Peyer's patch (tissue), 4 donors: ENCODE measurements around the gene FRMD1. TPM values are rescaled to one million over a fixed set of nuclear protein-coding genes. Genes with fewer than 3 reads are reported as not detected.

Source experiments
- DNase-seq, 3 donors: peaks; one replicate each; pipeline ENCODE4 v3.0.0-alpha.2; 2017 to 2019
- H3K27ac ChIP-seq, 4 donors: fragments of 200-600 bp; sonication (generic); one replicate each; pipeline ENCODE4 v1.5.1; 2016 to 2019
- H3K27me3 ChIP-seq, 2 donors: fragments of 200-600 bp; sonication (generic); one replicate each; pipeline ENCODE4 v1.5.1; 2019
- H3K36me3 ChIP-seq, 3 donors: fragments of 200-600 bp; sonication (generic); one replicate each; pipeline ENCODE4 v1.5.1; 2016 to 2019
- H3K4me1 ChIP-seq, 4 donors: fragments of 200-600 bp; sonication (generic); one replicate each; pipeline ENCODE4 v1.5.1; 2016 to 2019
- H3K4me3 ChIP-seq, 4 donors: fragments of 200-600 bp; sonication (generic); 1 replicate in 3 of 4; 2 replicates in 1 of 4; pipeline ENCODE4 v1.5.1; 2016 to 2019; ENCODE audit warnings: mild to moderate bottlenecking in 1 of 4
- H3K9me3 ChIP-seq, 4 donors: fragments of 200-600 bp; sonication (generic); one replicate each; pipeline ENCODE4 v1.5.1; 2016 to 2019; ENCODE audit warnings: mild to moderate bottlenecking in 1 of 4
- POLR2A ChIP-seq, 2 donors: fragments of 450-650 bp; IDR thresholded peaks; one replicate each; pipeline ENCODE4 v1.5.1; 2017; ENCODE audit warnings: antibody characterized with exemption in 2 of 2, mild to moderate bottlenecking in 2 of 2, moderate library complexity in 2 of 2
- total RNA-seq, 4 donors: library from RNA; depleted of rRNA; stranded (reverse); fragments of >200 nt; gene quantifications; one replicate each; pipeline ENCODE4 v1.1.0, GENCODE V29; 2016
- TF ChIP-seq, protein P1 (sequence below), 6 experiments: fragments of 450-650 bp in 4 of 6; fragments of 200-600 bp in 2 of 6; sonication (generic) in 1 of 6; IDR thresholded peaks; one replicate each; pipeline ENCODE4 v1.5.1; 2017 to 2019; ENCODE audit warnings: antibody characterized with exemption in 6 of 6, mild to moderate bottlenecking in 3 of 6, moderate library complexity in 1 of 6

The FRMD1 gene
- total RNA-seq, 4 donors from 2014 or later: 1.7 to 28.7 (median 15.7) TPM

DNA sequence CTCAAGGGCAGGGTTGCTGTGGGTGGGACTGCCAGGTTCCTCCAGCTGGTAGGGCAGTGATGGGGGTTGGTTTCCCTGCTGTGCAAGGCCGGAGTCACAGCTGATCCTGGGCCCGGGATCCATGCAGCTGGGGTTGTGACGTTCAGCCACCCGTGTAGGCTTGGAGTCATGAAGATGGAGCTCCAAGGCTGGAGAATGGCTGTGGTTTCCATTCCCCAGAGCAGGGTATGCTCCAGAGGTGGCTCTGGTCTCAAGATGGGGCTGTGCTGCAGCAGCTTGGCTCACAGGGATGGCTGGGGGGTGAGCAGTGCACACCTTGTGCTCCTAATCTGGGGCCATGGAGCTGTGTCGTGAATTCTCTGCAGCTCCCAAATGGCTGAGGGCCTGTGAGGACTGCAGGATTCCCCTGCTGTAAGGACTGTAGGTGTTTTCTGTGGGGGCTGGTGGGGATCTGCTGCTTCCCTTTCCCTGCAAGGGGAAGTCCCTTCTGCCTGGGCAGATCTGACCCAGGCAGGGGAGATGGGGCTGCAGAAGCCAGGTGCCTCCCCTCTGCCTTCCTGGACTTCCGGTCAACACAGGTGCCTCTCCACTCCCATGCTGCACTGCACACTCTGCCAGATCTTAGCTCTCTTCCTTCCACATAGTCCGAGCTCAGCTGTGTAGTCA lies 65.6 kb downstream of the FRMD1 start:
- Histone ChIP-seq H3K27me3 (no peaks in the 10 kb centered on the region), H3K27ac (no peak overlapping the region), H3K36me3 (no peaks in the 10 kb centered on the region), H3K4me3 (no peak overlapping the region), H3K4me1 (no peaks in the 10 kb centered on the region), H3K9me3 (peaks cover 0 to 11% (median 2%) of the 10 kb centered on the region in 4 donors)
- TF ChIP-seq POLR2A (IDR thresholded peaks at IDR 0.05): no peak
- TF ChIP-seq, protein P1, sequence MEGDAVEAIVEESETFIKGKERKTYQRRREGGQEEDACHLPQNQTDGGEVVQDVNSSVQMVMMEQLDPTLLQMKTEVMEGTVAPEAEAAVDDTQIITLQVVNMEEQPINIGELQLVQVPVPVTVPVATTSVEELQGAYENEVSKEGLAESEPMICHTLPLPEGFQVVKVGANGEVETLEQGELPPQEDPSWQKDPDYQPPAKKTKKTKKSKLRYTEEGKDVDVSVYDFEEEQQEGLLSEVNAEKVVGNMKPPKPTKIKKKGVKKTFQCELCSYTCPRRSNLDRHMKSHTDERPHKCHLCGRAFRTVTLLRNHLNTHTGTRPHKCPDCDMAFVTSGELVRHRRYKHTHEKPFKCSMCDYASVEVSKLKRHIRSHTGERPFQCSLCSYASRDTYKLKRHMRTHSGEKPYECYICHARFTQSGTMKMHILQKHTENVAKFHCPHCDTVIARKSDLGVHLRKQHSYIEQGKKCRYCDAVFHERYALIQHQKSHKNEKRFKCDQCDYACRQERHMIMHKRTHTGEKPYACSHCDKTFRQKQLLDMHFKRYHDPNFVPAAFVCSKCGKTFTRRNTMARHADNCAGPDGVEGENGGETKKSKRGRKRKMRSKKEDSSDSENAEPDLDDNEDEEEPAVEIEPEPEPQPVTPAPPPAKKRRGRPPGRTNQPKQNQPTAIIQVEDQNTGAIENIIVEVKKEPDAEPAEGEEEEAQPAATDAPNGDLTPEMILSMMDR (IDR thresholded peaks at IDR 0.05): no peak
- no peak for DNase-seq

DNA sequence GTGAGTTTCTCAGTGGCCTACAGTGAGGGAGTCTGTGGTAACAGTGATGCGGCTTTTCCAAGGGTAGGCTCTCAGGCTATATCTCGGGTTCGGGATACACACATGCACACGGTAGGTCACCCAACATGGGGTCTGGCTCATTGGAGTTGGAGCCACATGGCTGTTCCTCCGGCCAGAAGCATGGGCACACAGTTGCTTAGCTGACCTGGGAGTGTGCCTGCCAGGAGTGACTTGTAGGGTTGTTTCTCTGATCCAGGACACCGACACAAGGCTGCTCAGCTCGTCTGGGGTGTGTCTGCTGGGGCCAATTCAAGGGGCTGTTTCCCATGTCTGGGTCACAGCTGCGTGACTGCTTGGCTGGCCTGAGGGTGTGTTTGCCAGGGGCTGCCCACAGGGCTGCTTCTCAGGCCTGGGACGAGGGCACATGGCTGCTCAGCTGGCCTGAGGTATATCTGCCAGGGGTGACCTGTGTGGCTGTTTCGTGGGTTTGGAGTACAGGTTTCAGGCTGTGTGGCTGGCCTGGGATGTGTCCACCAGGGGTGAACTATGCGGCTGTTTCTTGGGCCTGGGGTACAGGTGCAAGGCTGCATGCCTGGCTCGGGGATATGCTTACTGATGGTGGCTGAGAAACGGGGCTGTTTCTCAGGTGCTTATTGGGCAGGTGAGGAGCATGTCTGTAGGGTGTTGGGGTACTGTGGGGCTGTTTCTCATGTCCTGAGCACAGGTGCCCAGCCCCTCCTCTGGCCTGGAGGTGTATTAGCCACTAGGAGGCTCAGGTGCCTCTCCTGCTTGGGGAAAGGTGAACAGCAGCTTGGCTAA lies 66.4 kb downstream of the FRMD1 start:
- no peak for DNase-seq
- H3K27ac ChIP-seq: no peak overlapping the region
- H3K9me3 ChIP-seq: peaks cover 0 to 11% (median 2%) of the 10 kb centered on the region in 4 donors
- TF ChIP-seq, protein P1 (IDR thresholded peaks at IDR 0.05): no peak
- no peak for TF ChIP-seq POLR2A (IDR thresholded peaks at IDR 0.05)
- H3K27me3 ChIP-seq: no peaks in the 10 kb centered on the region
- no peak overlapping the region for H3K4me3 ChIP-seq
- no peaks in the 10 kb centered on the region for H3K36me3 ChIP-seq
- no peaks in the 10 kb centered on the region for H3K4me1 ChIP-seq

DNA sequence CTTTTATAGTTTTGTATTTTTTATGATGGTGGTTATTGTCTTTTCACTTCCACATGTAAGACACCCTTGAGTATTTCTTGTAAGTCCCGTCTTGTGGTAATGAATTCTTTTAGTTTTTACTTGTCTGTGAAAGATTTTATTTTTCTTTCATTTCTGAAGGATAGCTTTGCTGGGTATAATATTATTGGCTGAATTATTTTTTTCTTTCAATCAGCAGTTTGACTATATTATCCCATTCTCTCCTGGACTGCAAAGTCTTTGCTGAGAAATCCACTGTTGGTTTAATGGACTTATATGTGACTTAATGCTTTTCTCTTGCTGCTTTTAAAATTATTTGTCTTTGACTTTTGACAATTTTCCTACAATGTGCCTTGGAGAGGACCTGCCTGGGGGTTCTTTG lies 67.7 kb downstream of the FRMD1 start:
- Histone ChIP-seq H3K4me3 (no peak overlapping the region), H3K4me1 (no peaks in the 10 kb centered on the region), H3K27me3 (no peaks in the 10 kb centered on the region), H3K27ac (no peak overlapping the region), H3K36me3 (no peaks in the 10 kb centered on the region), H3K9me3 (peaks cover 0 to 11% (median 2%) of the 10 kb centered on the region in 4 donors)
- no peak for DNase-seq
- TF ChIP-seq POLR2A (IDR thresholded peaks at IDR 0.05): no peak
- TF ChIP-seq, protein P1 (IDR thresholded peaks at IDR 0.05): no peak

DNA sequence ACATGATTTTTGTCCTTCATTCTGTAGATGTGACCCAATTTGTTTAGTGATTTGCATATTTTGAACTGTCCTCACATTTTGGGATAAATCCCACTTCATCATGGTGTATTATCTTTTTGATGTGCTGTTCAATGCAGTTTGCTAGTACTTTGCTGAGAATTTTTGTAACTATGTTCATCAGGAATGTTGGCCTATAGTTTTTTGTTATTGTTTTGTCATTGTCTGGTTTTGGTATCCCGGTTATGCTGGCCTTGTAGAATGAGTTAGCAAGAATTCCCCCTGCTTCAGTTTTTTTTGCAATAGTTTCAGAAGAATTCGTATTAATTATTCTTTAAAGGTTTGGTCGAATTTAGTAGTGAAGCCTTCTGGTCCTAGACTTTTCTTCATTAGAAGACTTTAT lies 69.7 kb downstream of the FRMD1 start:
- H3K27me3 ChIP-seq: no peaks in the 10 kb centered on the region
- no peak overlapping the region for H3K27ac ChIP-seq
- H3K4me1 ChIP-seq: no peaks in the 10 kb centered on the region
- no peaks in the 10 kb centered on the region for H3K36me3 ChIP-seq
- no peak overlapping the region for H3K4me3 ChIP-seq
- H3K9me3 ChIP-seq: peaks cover 0 to 11% (median 2%) of the 10 kb centered on the region in 4 donors
- DNase-seq: no peak
- TF ChIP-seq, protein P1 (IDR thresholded peaks at IDR 0.05): no peak
- TF ChIP-seq POLR2A (IDR thresholded peaks at IDR 0.05): no peak

DNA sequence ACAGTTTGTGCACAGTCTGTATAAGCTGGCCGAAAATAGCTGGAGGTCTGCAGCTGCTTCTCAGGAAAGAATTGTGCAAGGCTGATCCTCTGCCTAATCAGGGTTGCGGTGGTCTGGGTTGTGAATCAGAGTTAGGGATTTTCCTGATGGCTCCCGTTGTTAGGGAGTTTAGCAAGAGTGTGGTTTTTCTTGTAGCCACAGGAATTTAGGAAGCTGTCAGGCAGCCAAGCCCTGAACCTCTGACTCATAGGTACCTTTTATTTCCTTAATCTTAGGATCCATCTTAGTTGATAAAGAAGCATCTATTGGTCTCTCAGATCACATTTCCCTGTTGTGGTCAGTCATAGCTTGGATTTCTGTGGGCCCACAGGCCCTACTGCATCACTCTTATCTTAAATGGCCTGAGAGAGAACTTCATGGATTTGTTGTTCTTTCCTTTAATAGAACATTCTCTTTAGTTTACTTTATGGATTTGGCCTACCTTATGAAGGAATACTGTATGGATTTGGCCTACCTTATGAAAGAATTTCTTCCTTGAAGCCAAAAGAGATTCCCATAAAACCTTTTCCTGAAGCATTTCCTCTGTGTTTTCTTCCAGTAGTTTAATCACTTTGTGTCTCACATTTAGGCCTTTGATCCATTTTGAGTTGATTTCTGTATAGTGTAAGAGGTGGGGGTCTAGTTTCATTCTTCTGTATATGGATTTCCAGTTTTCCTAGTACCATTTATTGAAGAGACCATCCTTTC lies 71.2 kb downstream of the FRMD1 start:
- H3K36me3 ChIP-seq: no peaks in the 10 kb centered on the region
- no peaks in the 10 kb centered on the region for H3K4me1 ChIP-seq
- no peak overlapping the region for H3K4me3 ChIP-seq
- no peak overlapping the region for H3K27ac ChIP-seq
- H3K9me3 ChIP-seq: peaks cover 0 to 11% (median 2%) of the 10 kb centered on the region in 4 donors
- TF ChIP-seq, protein P1 (IDR thresholded peaks at IDR 0.05): no peak
- no peak for TF ChIP-seq POLR2A (IDR thresholded peaks at IDR 0.05)
- H3K27me3 ChIP-seq: no peaks in the 10 kb centered on the region
- DNase-seq: no peak
